ENCODE results near the gene RSPH1. TPM values are rescaled to one million over a fixed set of nuclear protein-coding genes. Genes with fewer than 3 reads are reported as not detected.

RSPH1 gene
- total RNA-seq, 2 experiments from 2014 or later = 0.38 to 0.53 TPM

GRCh38 chr21:42538479-42539275 lies 42.7 kb upstream of the RSPH1 start:
- H3K36me3 Mint-ChIP-seq = peaks cover 28% of the 10 kb centered on the region
- H3K4me1 Mint-ChIP-seq (ENCODE audit: low read depth) = peaks cover 7% of the 10 kb centered on the region
- no peaks in the 10 kb centered on the region for H3K9me3 Mint-ChIP-seq
- H3K4me3 Mint-ChIP-seq = no peak overlapping the region
- no peaks in the 10 kb centered on the region for H3K27me3 Mint-ChIP-seq
- no peak for DNase-seq
- ChIA-PET POLR2A (interaction anchor here (1.6 kb wide), 1 partner anchor 10 kb away, joined by 4 read pairs; no protein-coding TSS in a partner anchor), CTCF (no interaction called here)
- intact Hi-C loops (cut with micrococcal nuclease) = no loop called here
- no peak overlapping the region for H3K27ac Mint-ChIP-seq

- POLR2A ChIA-PET = no interaction called here
- H3K9me3 Mint-ChIP-seq = no peaks in the 10 kb centered on the region
- H3K27ac Mint-ChIP-seq = no peak overlapping the region
- CTCF ChIA-PET = interaction anchor here (1.1 to 1.4 kb wide), 2 partner anchors 12 to 87 kb away, joined by 3 to 4 read pairs; no protein-coding TSS in a partner anchor
- H3K4me1 Mint-ChIP-seq (ENCODE audit: low read depth) = peaks cover 7% of the 10 kb centered on the region
- no peaks in the 10 kb centered on the region for H3K27me3 Mint-ChIP-seq
- intact Hi-C loops (cut with micrococcal nuclease) = loop anchor here (2.0 kb wide), 1 partner anchor 68 kb away; no protein-coding TSS in a partner anchor
- peak; percentile 43 for DNase-seq
- H3K36me3 Mint-ChIP-seq = peaks cover 20% of the 10 kb centered on the region
- H3K4me3 Mint-ChIP-seq = no peak overlapping the region
These were observed 41.2 kb upstream of the RSPH1 start for GRCh38 chr21:42537106-42537742.

- no peak overlapping the region for H3K27ac Mint-ChIP-seq
- H3K9me3 Mint-ChIP-seq = no peaks in the 10 kb centered on the region
- peaks cover 19% of the 10 kb centered on the region for H3K36me3 Mint-ChIP-seq
- ChIA-PET POLR2A (no interaction called here), CTCF (interaction anchor here (1.1 to 1.4 kb wide), 2 partner anchors 11 to 86 kb away, joined by 3 to 4 read pairs; no protein-coding TSS in a partner anchor)
- H3K4me3 Mint-ChIP-seq = no peak overlapping the region
- no peak for DNase-seq
- intact Hi-C loops (cut with micrococcal nuclease) = loop anchor here (2.0 kb wide), 1 partner anchor 68 kb away; no protein-coding TSS in a partner anchor
- peaks cover 7% of the 10 kb centered on the region for H3K4me1 Mint-ChIP-seq (ENCODE audit: low read depth)
- no peaks in the 10 kb centered on the region for H3K27me3 Mint-ChIP-seq
These were observed 40.6 kb upstream of the RSPH1 start for GRCh38 chr21:42536601-42537000.

DNA sequence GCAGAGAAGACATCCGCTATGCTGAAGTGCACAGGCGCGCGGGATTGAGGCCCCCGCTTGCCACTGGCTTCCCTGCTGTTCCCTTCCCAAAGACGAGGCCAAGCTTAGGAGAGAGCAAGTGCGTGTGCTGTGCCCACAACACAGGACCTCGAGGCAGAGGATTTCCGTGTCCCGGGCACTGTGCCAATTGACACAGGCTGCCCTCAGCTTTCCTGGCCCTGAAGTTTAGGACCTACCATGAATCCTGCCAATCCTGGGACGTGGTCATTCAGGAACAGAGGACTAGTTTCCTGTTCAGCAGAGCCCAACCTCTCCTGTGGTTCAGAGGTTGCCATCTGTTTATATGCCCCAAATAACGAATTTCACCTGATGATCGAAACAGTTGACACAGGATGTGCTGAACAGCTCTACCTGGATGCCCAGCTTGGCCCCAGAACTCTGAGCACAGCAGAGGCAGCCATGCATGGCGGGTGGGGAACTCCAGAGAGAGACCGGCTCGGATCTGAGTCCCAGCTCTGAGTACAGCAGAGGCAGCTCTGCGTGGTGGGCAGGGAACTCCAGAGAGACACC lies 39.7 kb upstream of the RSPH1 start:
- intact Hi-C loops (cut with micrococcal nuclease) = loop anchor here (2.0 kb wide), 1 partner anchor 67 kb away; no protein-coding TSS in a partner anchor
- Mint-ChIP-seq H3K27ac (no peak overlapping the region), H3K4me1 (ENCODE audit: low read depth) (peaks cover 8% of the 10 kb centered on the region), H3K36me3 (peaks cover 16% of the 10 kb centered on the region), H3K9me3 (no peaks in the 10 kb centered on the region), H3K4me3 (no peak overlapping the region), H3K27me3 (no peaks in the 10 kb centered on the region)
- CTCF ChIA-PET = interaction anchor here (1.4 kb wide), 1 partner anchor 10 kb away, joined by 4 read pairs; no protein-coding TSS in a partner anchor
- POLR2A ChIA-PET = no interaction called here
- DNase-seq = no peak

DNA sequence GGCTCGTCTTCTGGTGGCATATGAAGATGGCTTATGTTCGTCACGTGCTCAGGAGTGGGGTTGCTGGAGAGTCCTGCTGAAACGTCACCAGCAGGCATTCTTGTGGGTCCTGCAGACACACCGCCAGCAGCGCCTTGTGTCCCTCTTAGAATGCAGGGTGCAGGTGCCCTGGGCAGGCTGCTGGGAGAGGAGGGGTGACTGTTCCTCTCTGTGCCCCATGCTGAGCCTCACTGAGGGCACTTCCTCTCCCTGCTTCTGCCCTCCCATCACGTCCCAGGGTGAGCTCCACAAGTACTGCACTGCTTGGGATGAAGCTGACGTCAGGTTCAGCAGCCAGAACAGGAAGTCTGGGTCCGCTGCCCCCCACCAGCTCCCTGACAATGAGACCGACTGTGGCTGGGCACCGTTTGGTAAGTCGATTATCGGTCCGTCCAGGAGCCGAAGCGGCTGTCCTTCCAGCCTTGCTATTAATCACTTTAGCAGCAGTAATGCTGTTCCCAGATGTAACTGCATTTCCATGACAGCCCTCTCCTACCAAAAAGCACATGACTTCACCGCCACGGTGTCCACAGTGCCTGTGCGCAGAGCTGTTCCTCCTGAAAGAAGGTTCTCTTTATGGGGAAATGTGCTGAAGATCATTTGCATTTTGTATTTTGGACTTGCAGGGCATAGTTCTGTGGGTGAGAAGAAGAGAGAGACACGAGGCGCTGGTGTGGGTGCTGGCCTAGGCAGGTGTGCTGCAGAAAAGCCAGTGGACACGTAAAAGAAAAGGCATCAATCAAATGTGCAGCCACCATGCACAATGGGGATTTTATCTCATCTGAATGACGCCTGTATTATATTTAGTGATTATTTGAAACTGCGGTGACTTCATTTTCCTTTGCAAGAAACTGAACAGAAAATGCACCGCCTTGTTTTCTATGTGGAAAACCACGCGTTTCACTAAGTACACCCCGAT lies 38.7 kb upstream of the RSPH1 start:
- H3K27ac Mint-ChIP-seq = peak overlapping the region; percentile 29
- intact Hi-C loops (cut with micrococcal nuclease) = no loop called here

GRCh38 chr21:42533963-42534355 lies 37.9 kb upstream of the RSPH1 start:
- peaks cover 11% of the 10 kb centered on the region for H3K36me3 Mint-ChIP-seq
- ChIA-PET POLR2A (no interaction called here), CTCF (no interaction called here)
- no peak overlapping the region for H3K27ac Mint-ChIP-seq
- peaks cover 24% of the 10 kb centered on the region for H3K4me1 Mint-ChIP-seq (ENCODE audit: low read depth)
- H3K4me3 Mint-ChIP-seq = no peak overlapping the region
- DNase-seq = peak; percentile 2
- H3K27me3 Mint-ChIP-seq = no peaks in the 10 kb centered on the region
- no peaks in the 10 kb centered on the region for H3K9me3 Mint-ChIP-seq
- intact Hi-C loops (cut with micrococcal nuclease) = no loop called here

More for the DNA sequence above, 38.7 kb upstream of the RSPH1 start:
- ChIA-PET CTCF (no interaction called here), POLR2A (no interaction called here)
- no peaks in the 10 kb centered on the region for H3K9me3 Mint-ChIP-seq
- H3K27me3 Mint-ChIP-seq = no peaks in the 10 kb centered on the region
- peaks cover 18% of the 10 kb centered on the region for H3K4me1 Mint-ChIP-seq (ENCODE audit: low read depth)
- no peak for DNase-seq
- H3K36me3 Mint-ChIP-seq = peaks cover 11% of the 10 kb centered on the region
- H3K4me3 Mint-ChIP-seq = no peak overlapping the region

DNA sequence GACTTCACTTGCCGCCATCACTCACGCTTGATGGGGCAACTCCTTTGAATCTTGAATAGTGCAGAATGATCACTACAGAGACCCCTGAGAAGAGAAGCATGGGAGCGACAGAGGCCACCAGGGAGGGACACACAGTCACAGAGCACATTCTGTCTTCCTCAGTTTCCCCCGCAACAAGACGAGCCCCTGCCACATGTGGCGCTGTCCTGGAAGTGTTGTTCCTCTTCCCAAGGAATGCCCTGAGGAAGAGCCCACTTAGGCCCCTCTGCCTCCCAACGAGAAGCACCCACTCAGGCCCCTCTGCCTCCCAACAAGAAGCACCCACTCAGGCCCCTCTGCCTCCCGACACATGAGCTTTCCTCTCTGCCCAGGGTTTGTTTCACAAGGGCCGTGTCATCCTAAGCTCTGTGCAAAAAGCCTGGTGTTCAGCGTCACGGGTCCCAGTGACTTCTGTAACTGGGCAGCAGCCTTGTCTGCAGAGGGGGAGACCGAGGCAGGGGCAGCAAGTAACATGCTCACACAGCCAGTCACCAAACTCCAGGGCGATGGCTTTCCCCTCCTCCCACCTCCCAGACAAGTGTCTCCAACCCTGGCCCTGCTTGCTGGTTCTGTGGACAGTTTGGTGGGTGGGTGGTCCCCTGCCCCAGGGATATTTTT lies 37.4 kb upstream of the RSPH1 start:
- CTCF ChIA-PET = no interaction called here
- no peak overlapping the region for H3K27ac Mint-ChIP-seq
- H3K36me3 Mint-ChIP-seq = peaks cover 11% of the 10 kb centered on the region
- intact Hi-C loops (cut with micrococcal nuclease) = no loop called here
- POLR2A ChIA-PET = no interaction called here
- peaks cover 24% of the 10 kb centered on the region for H3K4me1 Mint-ChIP-seq (ENCODE audit: low read depth)
- H3K9me3 Mint-ChIP-seq = no peaks in the 10 kb centered on the region
- peak; percentile 7 for DNase-seq
- no peaks in the 10 kb centered on the region for H3K27me3 Mint-ChIP-seq
- H3K4me3 Mint-ChIP-seq = no peak overlapping the region

GRCh38 chr21:42532466-42533181 lies 36.6 kb upstream of the RSPH1 start:
- H3K27ac Mint-ChIP-seq = no peak overlapping the region
- intact Hi-C loops (cut with micrococcal nuclease) = no loop called here
- peaks cover 31% of the 10 kb centered on the region for H3K4me1 Mint-ChIP-seq (ENCODE audit: low read depth)
- POLR2A ChIA-PET = no interaction called here
- no peak for DNase-seq
- CTCF ChIA-PET = no interaction called here
- no peaks in the 10 kb centered on the region for H3K9me3 Mint-ChIP-seq
- H3K27me3 Mint-ChIP-seq = no peaks in the 10 kb centered on the region
- peaks cover 16% of the 10 kb centered on the region for H3K36me3 Mint-ChIP-seq
- H3K4me3 Mint-ChIP-seq = no peak overlapping the region

GRCh38 chr21:42531771-42532170 lies 35.7 kb upstream of the RSPH1 start:
- ChIA-PET POLR2A (no interaction called here), CTCF (no interaction called here)
- Mint-ChIP-seq H3K27ac (no peak overlapping the region), H3K9me3 (no peaks in the 10 kb centered on the region), H3K36me3 (peaks cover 19% of the 10 kb centered on the region), H3K27me3 (no peaks in the 10 kb centered on the region), H3K4me1 (ENCODE audit: low read depth) (peaks cover 40% of the 10 kb centered on the region), H3K4me3 (no peak overlapping the region)
- DNase-seq = no peak
- intact Hi-C loops (cut with micrococcal nuclease) = no loop called here

GRCh38 chr21:42530167-42530518 lies 34.1 kb upstream of the RSPH1 start:
- H3K9me3 Mint-ChIP-seq = no peaks in the 10 kb centered on the region
- H3K4me3 Mint-ChIP-seq = no peak overlapping the region
- ChIA-PET CTCF (interaction anchor here (0.7 kb wide), 1 partner anchor 21 kb away, joined by 5 read pairs; no protein-coding TSS in a partner anchor), POLR2A (no interaction called here)
- peak; percentile 60 for DNase-seq
- intact Hi-C loops (cut with micrococcal nuclease) = no loop called here
- H3K36me3 Mint-ChIP-seq = peaks cover 20% of the 10 kb centered on the region
- no peaks in the 10 kb centered on the region for H3K27me3 Mint-ChIP-seq
- peaks cover 53% of the 10 kb centered on the region for H3K4me1 Mint-ChIP-seq (ENCODE audit: low read depth)
- no peak overlapping the region for H3K27ac Mint-ChIP-seq
